GM19372 (cell line): ENCODE results near the gene SH3YL1.

Source experiments
- ATAC-seq: cut with Tn5 transposase; IDR thresholded peaks from one replicate; pipeline ENCODE4 v1.9.1; 2021; ENCODE audit warnings: mild to moderate bottlenecking, low read depth, moderate library complexity; ENCODE audit not compliant: unreplicated experiment

Gene SH3YL1

GRCh38 chr2:259789-260331, 4.0 kb downstream of the SH3YL1 start:
- ATAC-seq, result no peak

GRCh38 chr2:258933-259332, 4.9 kb downstream of the SH3YL1 start:
- no peak for ATAC-seq

GRCh38 chr2:257842-258241, 6.0 kb downstream of the SH3YL1 start:
- no peak for ATAC-seq

GRCh38 chr2:257429-257828, 6.4 kb downstream of the SH3YL1 start:
- no peak for ATAC-seq

- no peak for ATAC-seq
These were observed 7.7 kb downstream of the SH3YL1 start for GRCh38 chr2:256094-256493.

- no peak for ATAC-seq
These were observed 8.6 kb downstream of the SH3YL1 start for GRCh38 chr2:255195-255594.

GRCh38 chr2:254241-254640, 9.6 kb downstream of the SH3YL1 start:
- ATAC-seq, result no peak

GRCh38 chr2:253202-253638, 10.6 kb downstream of the SH3YL1 start:
- ATAC-seq, result no peak

GRCh38 chr2:252001-252602, 11.7 kb downstream of the SH3YL1 start:
- no peak for ATAC-seq

- no peak for ATAC-seq
These were observed 14.2 kb downstream of the SH3YL1 start for GRCh38 chr2:249538-250042.

GRCh38 chr2:248724-249123, 15.1 kb downstream of the SH3YL1 start:
- ATAC-seq, result no peak

- ATAC-seq, result no peak
These were observed 17.2 kb downstream of the SH3YL1 start for GRCh38 chr2:246489-247144.

GRCh38 chr2:244547-244946, 19.3 kb downstream of the SH3YL1 start:
- ATAC-seq, result no peak

GRCh38 chr2:238869-239268, 25.0 kb downstream of the SH3YL1 start:
- no peak for ATAC-seq

GRCh38 chr2:238431-238830, 25.4 kb downstream of the SH3YL1 start:
- ATAC-seq, result no peak

GRCh38 chr2:237878-238277, 26.0 kb downstream of the SH3YL1 start:
- no peak for ATAC-seq

GRCh38 chr2:236993-237539, 26.8 kb downstream of the SH3YL1 start:
- ATAC-seq, result no peak

GRCh38 chr2:234421-234820, 29.4 kb downstream of the SH3YL1 start:
- no peak for ATAC-seq

- no peak for ATAC-seq
These were observed 30.8 kb downstream of the SH3YL1 start for GRCh38 chr2:233030-233429.

- ATAC-seq, result no peak
These were observed 32.2 kb downstream of the SH3YL1 start for GRCh38 chr2:231521-232185.
